Myocyte (in vitro differentiated cells): ENCODE data around the gene ESPL1. TPM values are rescaled to one million over a fixed set of nuclear protein-coding genes. Genes with fewer than 3 reads are reported as not detected.

Experiments
- DNase-seq: peaks from one replicate; pipeline ENCODE4 v3.0.0-alpha.2; 2012; ENCODE audit warnings: low read depth
- total RNA-seq: library from RNA; depleted of rRNA; stranded (reverse); fragments of >200 nt; gene quantifications from 2 replicates; pipeline ENCODE4 v1.2.3, GENCODE V29; 2014

The ESPL1 gene
- total RNA-seq, 1 donor from 2014 or later: 0.53 TPM

GRCh38 chr12:53255996-53256395 is 12.1 kb upstream of the ESPL1 start:
- no peak for DNase-seq

- DNase-seq: no peak
Observed at GRCh38 chr12:53258541-53259539, 9.3 kb upstream of the ESPL1 start.

GRCh38 chr12:53259891-53260290 is 8.2 kb upstream of the ESPL1 start:
- no peak for DNase-seq

DNA sequence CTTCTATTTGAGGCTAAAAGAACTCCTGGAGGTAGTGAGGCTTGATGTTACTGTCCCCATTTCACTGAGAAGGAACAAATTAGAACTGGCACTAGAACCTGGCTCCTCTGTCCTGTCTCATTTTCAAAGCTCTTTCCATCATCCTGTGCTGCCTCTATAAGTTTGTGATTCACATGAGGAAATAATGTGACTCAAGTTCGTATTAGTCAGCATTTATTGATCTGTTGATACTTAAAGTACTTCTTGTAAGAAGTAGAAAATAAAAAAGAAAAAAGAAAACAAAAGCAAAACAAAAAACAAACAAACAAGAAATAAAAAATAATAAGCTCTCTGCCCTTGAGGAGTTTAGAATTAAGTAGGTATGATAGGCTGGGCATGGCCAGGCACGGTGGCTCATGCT is 2.3 kb upstream of the ESPL1 start:
- DNase-seq: no peak

- no peak for DNase-seq
Observed at GRCh38 chr12:53267306-53267998, 647 bp upstream of the ESPL1 start.

DNA sequence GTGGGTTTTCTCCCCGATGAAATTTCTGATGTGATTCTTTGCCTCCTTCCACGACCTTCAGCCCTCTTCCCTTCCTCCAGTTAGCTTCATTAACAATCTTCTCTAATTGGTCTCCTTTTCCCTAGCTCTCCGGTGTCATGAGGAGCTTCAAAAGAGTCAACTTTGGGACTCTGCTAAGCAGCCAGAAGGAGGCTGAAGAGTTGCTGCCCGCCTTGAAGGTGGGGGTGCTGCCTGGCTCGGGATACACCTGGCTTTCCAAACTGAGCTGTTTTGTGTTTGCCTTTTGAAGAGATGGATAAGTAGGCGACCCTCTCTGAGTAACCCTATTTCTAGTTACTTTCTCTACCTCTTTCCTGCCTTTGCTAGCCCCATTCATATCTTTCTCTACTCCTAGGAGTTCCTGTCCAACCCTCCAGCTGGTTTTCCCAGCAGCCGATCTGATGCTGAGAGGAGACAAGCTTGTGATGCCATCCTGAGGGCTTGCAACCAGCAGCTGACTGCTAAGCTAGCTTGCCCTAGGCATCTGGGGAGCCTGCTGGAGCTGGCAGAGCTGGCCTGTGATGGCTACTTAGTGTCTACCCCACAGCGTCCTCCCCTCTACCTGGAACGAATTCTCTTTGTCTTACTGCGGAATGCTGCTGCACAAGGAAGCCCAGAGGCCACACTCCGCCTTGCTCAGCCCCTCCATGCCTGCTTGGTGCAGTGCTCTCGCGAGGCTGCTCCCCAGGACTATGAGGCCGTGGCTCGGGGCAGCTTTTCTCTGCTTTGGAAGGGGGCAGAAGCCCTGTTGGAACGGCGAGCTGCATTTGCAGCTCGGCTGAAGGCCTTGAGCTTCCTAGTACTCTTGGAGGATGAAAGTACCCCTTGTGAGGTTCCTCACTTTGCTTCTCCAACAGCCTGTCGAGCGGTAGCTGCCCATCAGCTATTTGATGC is 797 bp downstream of the ESPL1 start:
- peak; percentile 11 for DNase-seq

DNA sequence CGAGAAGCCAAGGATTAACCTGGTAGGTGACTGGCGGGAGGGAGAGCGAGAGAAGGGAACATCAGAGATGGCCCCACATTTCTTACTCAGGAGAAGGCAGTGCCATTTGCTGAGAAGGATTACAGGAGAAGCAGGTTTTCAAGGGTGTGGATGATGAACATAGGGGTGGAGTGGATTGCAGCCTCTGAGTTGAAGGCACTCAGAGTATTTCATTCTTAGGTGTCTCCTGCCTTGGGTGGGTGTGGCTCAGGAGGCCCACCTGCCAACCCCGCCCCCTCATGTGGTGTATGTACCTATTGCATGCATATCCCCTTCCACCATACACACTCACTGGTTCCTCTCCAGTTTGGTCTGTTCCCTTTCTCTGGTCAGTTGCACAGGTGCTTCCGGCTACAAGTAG is 6.3 kb downstream of the ESPL1 start:
- no peak for DNase-seq

DNA sequence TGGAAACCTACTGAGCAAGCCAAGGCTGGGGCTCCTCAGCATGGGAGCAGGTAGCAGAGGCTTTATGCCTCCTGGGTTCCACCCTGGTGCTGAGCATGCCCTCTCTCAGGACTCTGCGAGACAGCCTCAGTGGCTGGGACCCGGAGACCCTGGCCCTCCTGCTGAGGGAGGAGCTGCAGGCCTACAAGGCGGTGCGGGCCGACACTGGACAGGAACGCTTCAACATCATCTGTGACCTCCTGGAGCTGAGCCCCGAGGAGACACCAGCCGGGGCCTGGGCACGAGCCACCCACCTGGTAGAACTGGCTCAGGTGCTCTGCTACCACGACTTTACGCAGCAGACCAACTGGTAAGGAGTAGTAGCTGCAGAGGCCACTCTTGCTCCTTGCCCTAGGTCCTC is 8.4 kb downstream of the ESPL1 start:
- DNase-seq: no peak

DNA sequence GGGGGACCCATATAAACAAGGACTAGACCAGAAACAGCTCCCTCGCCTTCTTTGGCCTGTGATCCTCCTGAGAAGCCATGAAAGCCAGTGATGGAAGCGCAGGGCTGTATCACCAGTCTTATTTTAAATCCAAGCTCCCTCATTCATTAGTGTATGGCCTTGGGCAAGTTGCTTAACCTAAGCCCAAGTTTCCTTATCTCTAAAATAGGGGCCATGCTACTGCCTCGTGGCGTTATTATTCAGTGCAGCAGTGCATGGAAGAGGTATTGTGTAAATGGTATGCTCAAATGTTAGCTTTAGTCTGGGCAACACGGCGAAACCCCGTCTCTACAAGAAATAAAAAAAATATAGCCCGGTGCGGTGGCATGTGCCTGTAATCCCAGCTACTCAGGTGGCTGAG is 9.9 kb downstream of the ESPL1 start:
- no peak for DNase-seq

GRCh38 chr12:53279283-53279869 is 11.3 kb downstream of the ESPL1 start:
- DNase-seq: no peak

DNA sequence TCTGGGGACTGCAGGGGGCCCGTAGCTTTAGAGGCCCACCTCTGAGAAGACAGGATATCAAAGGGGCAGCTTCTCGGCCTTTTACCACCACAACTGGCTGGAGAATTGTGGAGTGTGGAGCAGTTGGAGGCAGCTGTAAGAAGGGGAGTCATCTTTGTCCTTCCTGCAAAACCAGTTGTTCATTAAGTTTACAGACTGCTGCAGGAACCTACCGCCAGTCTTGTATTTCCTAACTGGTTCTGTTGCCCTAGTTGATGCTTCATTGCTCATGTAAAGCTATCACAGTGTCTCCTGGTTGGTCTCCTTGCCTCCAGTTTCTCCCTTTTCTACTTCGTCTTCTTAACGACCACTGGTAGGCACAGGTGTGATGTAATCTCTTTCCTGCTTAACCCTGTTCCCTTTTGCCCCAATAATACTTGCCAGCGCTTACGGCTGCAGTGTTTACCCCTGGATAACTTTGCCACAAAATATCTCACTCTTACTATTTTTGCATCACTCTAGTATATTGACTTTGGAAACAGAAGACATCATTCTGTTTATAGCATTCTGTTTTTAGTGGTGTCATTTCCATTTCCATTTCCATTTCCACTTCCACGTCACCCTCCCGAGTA is 11.9 kb downstream of the ESPL1 start:
- DNase-seq: no peak

DNA sequence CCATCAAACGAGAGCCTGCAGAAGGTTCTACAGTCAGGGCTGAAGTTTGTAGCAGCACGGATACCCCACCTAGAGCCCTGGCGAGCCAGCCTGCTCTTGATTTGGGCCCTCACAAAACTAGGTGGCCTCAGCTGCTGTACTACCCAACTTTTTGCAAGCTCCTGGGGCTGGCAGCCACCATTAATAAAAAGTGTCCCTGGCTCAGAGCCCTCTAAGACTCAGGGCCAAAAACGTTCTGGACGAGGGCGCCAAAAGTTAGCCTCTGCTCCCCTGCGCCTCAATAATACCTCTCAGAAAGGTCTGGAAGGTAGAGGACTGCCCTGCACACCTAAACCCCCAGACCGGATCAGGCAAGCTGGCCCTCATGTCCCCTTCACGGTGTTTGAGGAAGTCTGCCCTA is 18.3 kb downstream of the ESPL1 start:
- DNase-seq: no peak

- peak; percentile 71 for DNase-seq
Observed at GRCh38 chr12:53287741-53288216, 19.7 kb downstream of the ESPL1 start.

GRCh38 chr12:53288322-53288721 is 20.2 kb downstream of the ESPL1 start:
- DNase-seq: no peak

DNA sequence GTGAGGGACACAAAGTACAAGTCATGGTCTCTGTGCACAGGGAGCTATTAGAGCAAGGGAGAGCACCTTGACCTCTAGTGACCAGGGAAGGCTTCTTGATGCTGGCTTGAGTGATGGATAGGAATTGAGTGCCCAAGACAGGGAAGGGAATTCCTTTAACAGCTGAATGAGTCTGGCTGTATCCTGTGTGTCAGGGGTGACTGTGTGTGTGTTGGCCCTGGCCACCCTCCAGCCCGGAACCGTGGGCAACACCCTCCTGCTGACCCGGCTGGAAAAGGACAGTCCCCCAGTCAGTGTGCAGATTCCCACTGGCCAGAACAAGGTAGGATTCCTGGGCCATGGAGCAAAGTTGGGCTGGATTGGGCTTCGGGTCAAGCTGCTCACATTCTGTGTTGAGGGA is 21.8 kb downstream of the ESPL1 start:
- peak; percentile 51 for DNase-seq

DNA sequence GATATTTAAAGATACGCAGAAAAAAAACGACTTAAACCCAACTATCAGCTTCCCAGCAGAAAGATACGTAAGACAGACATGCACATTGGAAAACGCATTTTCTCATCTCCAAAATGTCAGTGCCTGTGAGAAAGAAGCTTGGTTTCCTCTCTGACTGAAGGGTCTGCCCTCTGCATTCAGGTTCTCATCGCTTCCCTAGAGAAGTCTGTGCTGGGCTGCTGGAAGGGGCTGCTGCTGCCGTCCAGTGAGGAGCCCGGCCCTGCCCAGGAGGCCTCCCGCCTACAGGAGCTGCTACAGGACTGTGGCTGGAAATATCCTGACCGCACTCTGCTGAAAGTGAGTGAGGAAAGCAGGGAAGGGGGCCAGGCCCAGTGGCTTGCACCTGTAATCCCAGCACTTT is 22.6 kb downstream of the ESPL1 start:
- peak; percentile 18 for DNase-seq

DNA sequence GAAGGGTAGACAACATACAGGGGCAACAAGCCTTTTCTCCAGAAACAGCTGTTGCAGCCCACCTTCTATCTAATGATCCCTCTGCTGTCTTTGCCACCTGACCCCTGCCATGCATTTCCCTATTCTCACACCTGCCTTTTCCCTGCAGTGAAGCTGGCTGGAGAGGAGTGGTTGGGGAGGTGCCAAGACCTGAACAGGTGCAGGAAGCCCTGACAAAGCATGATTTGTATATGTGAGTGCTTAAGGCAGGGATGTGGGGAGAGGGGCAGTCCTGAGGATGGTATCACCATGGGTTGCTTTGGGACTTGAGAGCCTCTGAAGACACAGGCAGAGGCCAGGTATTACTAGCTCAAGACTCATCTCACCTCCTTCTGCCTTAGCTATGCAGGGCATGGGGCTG is 24.3 kb downstream of the ESPL1 start:
- peak; percentile 43 for DNase-seq

DNA sequence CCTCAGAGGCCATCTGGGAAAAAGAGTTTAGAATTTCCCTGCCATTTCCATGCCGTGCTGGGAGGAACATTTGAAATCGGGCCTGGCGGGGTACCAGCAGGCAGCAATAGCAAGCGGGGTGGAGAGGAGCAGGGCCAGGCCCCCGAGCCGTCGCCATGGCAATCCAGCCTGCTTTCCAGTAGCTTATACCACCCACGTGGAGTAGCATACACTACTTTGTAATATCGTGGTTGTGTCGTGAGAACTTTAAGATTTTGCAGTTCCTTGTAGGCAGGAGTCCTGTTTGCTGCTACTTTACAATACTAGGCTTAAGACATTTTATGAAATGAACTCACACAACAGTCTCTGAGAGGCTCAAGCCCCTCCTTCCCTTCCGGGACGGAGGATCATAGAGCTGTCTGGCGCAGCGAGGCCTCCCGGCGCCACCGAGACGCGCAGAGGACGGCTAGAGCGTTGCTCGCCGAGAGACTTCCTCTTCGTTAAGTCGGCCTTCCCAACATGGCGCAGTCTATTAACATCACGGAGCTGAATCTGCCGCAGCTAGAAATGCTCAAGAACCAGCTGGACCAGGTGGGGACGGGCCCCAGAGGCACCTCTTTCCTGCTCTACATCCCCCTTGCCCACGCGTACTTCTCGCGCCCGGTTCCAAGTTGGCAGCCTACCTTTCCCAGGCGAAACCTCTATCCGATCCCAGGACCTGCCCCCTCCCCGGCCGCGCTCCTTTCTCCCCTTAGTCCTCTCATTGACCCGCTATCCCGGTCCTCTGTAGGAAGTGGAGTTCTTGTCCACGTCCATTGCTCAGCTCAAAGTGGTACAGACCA is 27.2 kb downstream of the ESPL1 start, which contains the start of gene PFDN5:
TSS of gene PFDN5 (plus strand) at position 473 of the 821 bp plus-strand sequence. CDS start at position 499, 26 bp downstream.
- DNase-seq: peak; percentile 90

- DNase-seq: no peak
Observed at GRCh38 chr12:53295891-53296219, 27.8 kb downstream of the ESPL1 start.
